ENCODE data around the gene KLRC4. TPM values are rescaled to one million over a fixed set of nuclear protein-coding genes. Genes with fewer than 3 reads are reported as not detected.

KLRC4 gene
- total and polyA plus RNA-seq, 2 of the 8 experiments (the other 6 are each of a cell fraction or from before 2014, with no cell fraction given): not detected

- Histone ChIP-seq H3K9me3 (ENCODE audit: insufficient read depth in 2 of 2, low read depth in 1 of 2, low read length in 1 of 2) (peaks cover 0 to 5% of the 10 kb centered on the region in 2 experiments; a peak in 1 of 4 replicates), H2BK12ac (ENCODE audit: low read depth, low read length) (no peak overlapping the region), H3K79me2 (ENCODE audit: control insufficient read depth in 1 of 2, insufficient read depth in 2 of 2, low read length in 2 of 2) (no peaks in the 10 kb centered on the region), H2AFZ (ENCODE audit: low read length) (no peak overlapping the region; the same call in 1 of the 2 replicates), H3K27ac (ENCODE audit: low read depth, low read length) (no peak overlapping the region), H3K36me3 (ENCODE audit: control insufficient read depth in 2 of 4, insufficient read depth in 4 of 4, low read length in 3 of 4) (no peaks in the 10 kb centered on the region), H3K23ac (ENCODE audit: insufficient read length) (no peak overlapping the region), H4K20me1 (replicated peaks in 1 of 2; ENCODE audit: control insufficient read depth in 1 of 2, insufficient read depth in 2 of 2, low read length in 2 of 2) (no peaks in the 10 kb centered on the region), H2BK20ac (ENCODE audit: low read length) (no peak overlapping the region), H3K18ac (ENCODE audit: extremely low read depth, low read length) (no peak overlapping the region), H3K4ac (replicated peaks; ENCODE audit: insufficient read length, low read depth, low read length) (no peak overlapping the region), H3K27me3 (replicated peaks in 1 of 4; ENCODE audit: control insufficient read depth in 3 of 4, extremely low read depth in 1 of 4, insufficient read depth in 3 of 4, low read length in 3 of 4) (no peaks in the 10 kb centered on the region), H3K23me2 (ENCODE audit: low read depth, low read length) (no peaks in the 10 kb centered on the region), H3K4me1 (replicated peaks in 1 of 4; ENCODE audit: control insufficient read depth in 3 of 4, insufficient read depth in 4 of 4, low read length in 3 of 4) (no peaks in the 10 kb centered on the region), H3K4me2 (ENCODE audit: insufficient read depth in 1 of 2, low read depth in 2 of 2, low read length in 2 of 2) (no peak overlapping the region), H3K79me1 (ENCODE audit: low read depth, low read length) (no peaks in the 10 kb centered on the region), H2AK5ac (ENCODE audit: low read depth, low read length) (no peak overlapping the region), H3K4me3 (ENCODE audit: extremely low read depth in 1 of 4, insufficient read depth in 2 of 4, low read depth in 3 of 4, low read length in 4 of 4) (no peak overlapping the region), H2BK5ac (ENCODE audit: low read depth, low read length) (no peak overlapping the region), H3K9ac (replicated peaks in 1 of 4; ENCODE audit: extremely low read depth in 1 of 4, low read depth in 3 of 4, low read length in 3 of 4) (no peak overlapping the region), H2BK15ac (ENCODE audit: low read length) (no peak overlapping the region), H3K56ac (replicated peaks; ENCODE audit: insufficient read length, low read depth, low read length) (no peak overlapping the region), H4K8ac (ENCODE audit: extremely low read depth, insufficient read depth, low read length) (no peak overlapping the region), H3K14ac (ENCODE audit: insufficient read length) (no peak overlapping the region), H2BK120ac (replicated peaks; ENCODE audit: low read depth, low read length) (no peak overlapping the region), H4K5ac (ENCODE audit: insufficient read length, low read depth, low read length) (no peak overlapping the region), H4K91ac (replicated peaks; ENCODE audit: insufficient read length, low read length) (no peak overlapping the region)
- ChIA-PET CTCF (ENCODE audit: partially characterized antibody) (interaction anchor here (0.6 kb wide), 1 partner anchor 11 kb away, joined by 3 read pairs; no protein-coding TSS in a partner anchor), POLR2A (ENCODE audit: partially characterized antibody) (no interaction called here)
- no peak for DNase-seq (ENCODE audit: low read depth in 1 of 2, low spot score in 2 of 2)
- FAIRE-seq: no peak
- 77% methylated on average over 3 of the region's 3 CpGs; no CpG with 5 or more reads in 1 of the 2 experiments for WGBS, 2 experiments (ENCODE audit: extremely low coverage in 1 of 2, insufficient coverage in 1 of 2, insufficient read length in 1 of 2, insufficient replicate concordance in 2 of 2, low coverage in 1 of 2, low lambda C conversion rate in 2 of 2, missing lambda C conversion rate in 1 of 2)
- TF ChIP-seq CBX8 (IDR thresholded peaks at IDR 0.05; ENCODE audit: borderline replicate concordance, low read depth, low read length): no peak
- no peak for TF ChIP-seq HDAC6 (IDR thresholded peaks at IDR 0.05; ENCODE audit: low read depth, low read length)
- no peak for TF ChIP-seq TBP (IDR thresholded peaks at IDR 0.05; ENCODE audit: low read depth, low read length)
- no peak for TF ChIP-seq BCL11A (IDR thresholded peaks at IDR 0.05; ENCODE audit: low read depth in 2 of 2, low read length in 2 of 2)
- TF ChIP-seq CHD1 (IDR thresholded peaks at IDR 0.05; ENCODE audit: low read depth, low read length): no peak
- TF ChIP-seq, protein P1, sequence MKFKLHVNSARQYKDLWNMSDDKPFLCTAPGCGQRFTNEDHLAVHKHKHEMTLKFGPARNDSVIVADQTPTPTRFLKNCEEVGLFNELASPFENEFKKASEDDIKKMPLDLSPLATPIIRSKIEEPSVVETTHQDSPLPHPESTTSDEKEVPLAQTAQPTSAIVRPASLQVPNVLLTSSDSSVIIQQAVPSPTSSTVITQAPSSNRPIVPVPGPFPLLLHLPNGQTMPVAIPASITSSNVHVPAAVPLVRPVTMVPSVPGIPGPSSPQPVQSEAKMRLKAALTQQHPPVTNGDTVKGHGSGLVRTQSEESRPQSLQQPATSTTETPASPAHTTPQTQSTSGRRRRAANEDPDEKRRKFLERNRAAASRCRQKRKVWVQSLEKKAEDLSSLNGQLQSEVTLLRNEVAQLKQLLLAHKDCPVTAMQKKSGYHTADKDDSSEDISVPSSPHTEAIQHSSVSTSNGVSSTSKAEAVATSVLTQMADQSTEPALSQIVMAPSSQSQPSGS (IDR thresholded peaks at IDR 0.05; ENCODE audit: low read length): no peak
- no peak for TF ChIP-seq POU5F1 (IDR thresholded peaks at IDR 0.05; ENCODE audit: low read depth, low read length)
- no peak for TF ChIP-seq CTCF (IDR thresholded peaks at IDR 0.05; ENCODE audit: control extremely low read depth in 1 of 3, insufficient read depth in 1 of 3, low read depth in 1 of 3, low read length in 3 of 3)
- no peak for TF ChIP-seq E2F6 (IDR thresholded peaks at IDR 0.05)
These were observed 715 bp downstream of the KLRC4 start for GRCh38 chr12:10408842-10409241.

Measured in H1 (cell line).